HCEC 1CT (cell line): ENCODE results near the gene AUTS2.

ENCODE experiments used
- DNase-seq: peaks from one replicate; pipeline ENCODE4 v3.0.0-alpha.2; 2017

AUTS2 gene

GRCh38 chr7:70696201-70696754, 1098.0 kb downstream of the AUTS2 start:
- DNase-seq: no peak

GRCh38 chr7:70698219-70698832, 1100.1 kb downstream of the AUTS2 start:
- DNase-seq: no peak

DNA sequence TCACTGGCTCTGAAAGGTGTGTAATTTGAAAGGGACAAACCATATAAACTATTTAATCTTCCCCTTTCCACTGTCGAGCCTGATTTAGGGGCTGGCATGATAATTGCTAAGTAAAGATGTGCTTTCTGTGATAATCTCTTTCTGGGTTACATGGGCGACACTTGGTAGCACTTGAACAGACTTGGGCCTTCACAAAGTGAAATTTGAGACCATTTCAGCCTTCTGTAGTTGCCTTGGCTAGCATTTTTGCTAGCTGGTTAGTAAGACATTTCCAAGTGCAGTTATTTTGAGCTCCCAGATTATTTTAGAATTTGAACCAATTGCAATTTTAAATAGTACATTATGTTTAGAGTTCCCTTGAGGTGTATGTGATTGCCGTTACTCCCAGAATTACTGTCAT, 1101.0 kb downstream of the AUTS2 start:
- no peak for DNase-seq

GRCh38 chr7:70700055-70700940, 1102.0 kb downstream of the AUTS2 start:
- DNase-seq: no peak

- no peak for DNase-seq
Observed at GRCh38 chr7:70700941-70701425, 1102.7 kb downstream of the AUTS2 start.

DNA sequence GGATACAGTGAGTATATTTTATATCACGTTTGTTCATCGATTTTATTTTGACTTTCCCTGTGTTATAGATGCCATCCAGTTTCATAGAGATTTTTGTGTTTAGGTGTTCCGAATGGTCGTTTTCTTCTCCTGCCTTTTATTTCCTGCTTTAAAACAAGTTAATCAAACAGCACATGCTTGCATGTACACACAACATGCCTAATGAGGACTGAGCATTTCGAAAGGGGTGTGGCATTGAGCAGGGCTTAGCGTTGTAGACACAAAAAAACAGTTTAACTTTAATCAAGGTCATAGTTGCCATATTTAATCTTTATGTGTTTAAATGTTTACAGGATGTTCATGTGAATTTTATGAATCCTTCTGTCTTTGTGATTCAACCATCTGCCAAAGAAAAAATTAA, 1103.2 kb downstream of the AUTS2 start:
- no peak for DNase-seq

GRCh38 chr7:70701991-70702390, 1103.7 kb downstream of the AUTS2 start:
- no peak for DNase-seq

GRCh38 chr7:70703785-70704184, 1105.5 kb downstream of the AUTS2 start:
- no peak for DNase-seq

DNA sequence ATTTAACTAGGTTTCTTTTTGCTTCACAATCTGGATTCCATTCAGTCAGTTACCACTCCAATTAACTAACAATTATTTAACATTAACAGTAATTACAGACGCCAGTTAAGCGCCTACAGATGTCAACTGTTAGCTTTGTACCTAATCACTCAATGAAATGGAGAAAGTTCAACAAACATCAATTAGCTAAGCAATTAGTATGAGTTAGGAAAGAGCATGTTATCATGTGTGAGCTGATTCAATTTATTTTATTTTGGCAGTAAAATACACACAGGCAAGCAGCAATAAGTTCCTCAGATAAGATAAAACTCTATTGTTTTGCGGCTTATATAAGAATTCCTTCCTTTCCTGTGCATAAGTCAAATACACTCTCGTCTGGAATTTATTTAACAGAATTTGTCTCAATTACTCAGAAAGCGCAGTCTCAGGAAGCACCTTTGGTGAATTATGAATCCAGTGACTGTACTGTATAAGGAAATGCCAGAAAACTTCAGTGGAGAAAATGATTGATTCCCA, 1106.6 kb downstream of the AUTS2 start:
- no peak for DNase-seq

DNA sequence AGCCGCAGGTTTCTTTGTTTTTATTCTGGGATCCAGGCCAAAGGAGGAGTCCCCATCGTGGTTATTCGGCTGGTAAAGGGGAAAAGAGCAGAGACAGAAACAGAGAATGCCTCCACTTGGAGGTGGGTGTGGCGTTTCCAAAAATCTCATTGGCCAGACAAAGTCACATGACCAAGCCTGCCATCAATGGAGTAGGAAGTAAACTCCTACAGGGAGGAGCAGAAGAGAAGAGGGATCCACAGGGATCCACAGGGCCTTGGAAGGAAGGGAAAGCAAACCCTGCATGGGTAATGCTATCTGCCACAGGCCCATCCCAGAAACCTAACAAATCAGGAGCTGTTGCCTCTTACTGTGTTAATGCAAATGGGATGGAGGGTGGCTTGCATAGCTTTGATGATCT, 1107.9 kb downstream of the AUTS2 start:
- DNase-seq: no peak

DNA sequence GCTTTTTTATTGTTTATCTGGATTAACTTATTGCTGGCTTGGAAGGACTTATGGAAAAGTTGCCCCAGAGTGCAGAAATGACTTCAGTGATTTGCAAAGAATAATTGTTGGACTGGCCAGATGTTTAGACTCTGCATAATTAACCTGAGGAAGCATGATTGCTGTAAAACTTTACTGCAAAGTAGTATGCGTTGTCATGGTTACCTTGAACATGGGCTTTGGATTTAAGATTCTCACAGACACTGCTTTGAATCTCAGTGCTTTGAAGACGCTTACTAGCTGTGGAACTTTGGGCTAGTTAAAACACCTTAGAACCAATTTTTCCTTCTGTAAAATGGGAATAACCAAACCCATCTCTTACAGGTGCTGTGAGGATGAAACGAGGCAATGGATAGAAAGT, 1108.4 kb downstream of the AUTS2 start:
- DNase-seq: no peak

GRCh38 chr7:70707823-70708243, 1109.6 kb downstream of the AUTS2 start:
- DNase-seq: no peak

DNA sequence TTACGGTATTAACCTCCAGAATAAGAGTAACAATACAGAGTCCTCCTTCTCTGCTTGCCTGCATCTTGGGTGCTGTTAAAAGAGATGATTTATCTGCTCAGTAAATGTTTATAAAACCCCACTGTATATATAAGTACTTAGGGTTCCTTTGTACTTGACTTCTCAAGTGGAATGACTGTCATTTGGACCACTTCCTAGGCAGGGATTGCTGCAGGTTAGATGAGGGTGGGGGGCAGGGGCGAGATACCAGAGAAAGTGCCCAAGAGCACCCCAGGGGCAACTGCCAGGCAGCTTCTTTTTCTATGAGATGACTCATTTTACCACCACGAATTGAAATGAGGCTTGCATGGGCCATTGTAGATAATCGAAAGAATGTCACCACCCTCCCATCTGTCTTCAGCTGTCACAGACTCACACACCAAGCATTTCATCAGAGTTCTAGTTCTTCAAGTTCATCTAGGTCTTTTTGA, 1111.8 kb downstream of the AUTS2 start:
- no peak for DNase-seq

GRCh38 chr7:70710651-70711050, 1112.4 kb downstream of the AUTS2 start:
- DNase-seq: no peak

DNA sequence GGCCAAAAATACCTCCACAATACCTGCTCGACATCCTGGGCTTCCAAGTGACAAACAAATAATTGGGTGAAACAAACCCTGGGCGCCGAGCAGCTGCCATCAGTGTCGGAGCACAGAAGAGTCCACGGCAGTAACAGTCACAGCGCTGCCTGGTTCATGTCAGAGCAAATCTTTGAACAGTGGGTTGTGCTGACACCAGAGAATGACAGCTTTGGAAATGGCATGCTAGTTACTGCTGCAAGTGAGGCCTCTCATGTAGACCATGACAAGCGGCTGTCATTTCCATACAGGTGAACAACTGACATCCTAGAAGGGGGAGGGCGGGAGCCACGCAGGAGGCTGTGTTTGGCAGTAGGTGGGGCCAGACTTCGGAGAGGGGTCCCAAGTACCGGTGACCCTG, 1113.2 kb downstream of the AUTS2 start:
- DNase-seq: no peak

GRCh38 chr7:70712942-70713341, 1114.7 kb downstream of the AUTS2 start:
- DNase-seq: no peak

GRCh38 chr7:70714506-70715038, 1116.3 kb downstream of the AUTS2 start:
- no peak for DNase-seq

DNA sequence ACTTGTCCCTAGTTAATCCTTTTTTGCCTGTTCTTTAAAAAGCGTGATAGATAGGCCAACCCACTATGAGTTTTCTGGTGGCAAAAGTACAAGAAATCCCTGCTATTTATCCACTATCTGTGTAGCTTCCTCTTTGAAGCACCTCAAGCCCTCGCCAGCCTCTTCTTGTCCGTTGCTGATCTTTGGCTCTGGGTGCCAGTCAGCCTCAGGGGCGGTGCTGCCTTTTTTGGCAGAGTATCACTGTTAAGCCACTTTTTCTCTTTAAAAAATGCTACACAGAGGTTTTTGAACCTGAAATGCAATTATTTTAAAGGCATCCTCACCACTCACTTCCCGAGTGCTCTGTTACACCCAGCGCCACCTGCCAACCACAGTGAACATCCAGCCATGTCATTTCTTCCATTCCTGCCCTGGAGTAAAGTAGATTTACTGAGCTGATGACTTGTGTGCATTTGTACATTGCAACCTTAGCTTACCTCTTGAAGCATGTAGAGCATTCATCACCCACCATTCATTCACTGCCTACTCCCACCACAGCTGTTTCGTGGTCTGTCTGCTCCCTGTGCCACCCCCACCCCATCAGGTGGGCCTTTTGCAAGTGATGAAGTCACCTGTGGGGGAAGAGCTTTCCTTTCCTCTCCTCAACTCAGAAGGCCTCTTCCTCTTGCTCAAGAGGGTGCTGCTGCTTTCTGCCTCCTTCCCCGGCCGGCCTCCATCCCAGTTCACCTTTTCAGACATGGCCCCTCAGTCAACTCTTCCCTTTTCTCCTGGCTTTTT, 1119.5 kb downstream of the AUTS2 start:
- DNase-seq: no peak

DNA sequence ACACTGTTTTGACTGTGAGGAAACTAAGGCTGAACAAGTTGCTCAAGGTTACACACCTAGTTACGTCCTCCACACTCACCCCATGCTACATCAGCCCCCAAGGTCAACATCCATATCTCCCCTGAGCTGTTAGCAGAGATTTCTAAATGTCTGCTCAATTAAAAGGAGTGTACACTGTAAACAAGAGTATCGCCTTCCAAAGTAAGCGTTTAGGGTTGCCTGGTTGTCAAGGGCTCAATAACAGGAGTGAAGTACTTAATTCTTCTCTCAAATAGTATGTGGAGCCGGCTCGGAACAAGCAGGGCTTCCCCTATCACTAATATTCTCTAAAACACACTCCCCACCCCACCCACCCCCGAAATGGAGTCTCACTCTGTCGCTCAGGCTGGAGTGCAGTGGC, 1120.8 kb downstream of the AUTS2 start:
- DNase-seq: no peak

DNA sequence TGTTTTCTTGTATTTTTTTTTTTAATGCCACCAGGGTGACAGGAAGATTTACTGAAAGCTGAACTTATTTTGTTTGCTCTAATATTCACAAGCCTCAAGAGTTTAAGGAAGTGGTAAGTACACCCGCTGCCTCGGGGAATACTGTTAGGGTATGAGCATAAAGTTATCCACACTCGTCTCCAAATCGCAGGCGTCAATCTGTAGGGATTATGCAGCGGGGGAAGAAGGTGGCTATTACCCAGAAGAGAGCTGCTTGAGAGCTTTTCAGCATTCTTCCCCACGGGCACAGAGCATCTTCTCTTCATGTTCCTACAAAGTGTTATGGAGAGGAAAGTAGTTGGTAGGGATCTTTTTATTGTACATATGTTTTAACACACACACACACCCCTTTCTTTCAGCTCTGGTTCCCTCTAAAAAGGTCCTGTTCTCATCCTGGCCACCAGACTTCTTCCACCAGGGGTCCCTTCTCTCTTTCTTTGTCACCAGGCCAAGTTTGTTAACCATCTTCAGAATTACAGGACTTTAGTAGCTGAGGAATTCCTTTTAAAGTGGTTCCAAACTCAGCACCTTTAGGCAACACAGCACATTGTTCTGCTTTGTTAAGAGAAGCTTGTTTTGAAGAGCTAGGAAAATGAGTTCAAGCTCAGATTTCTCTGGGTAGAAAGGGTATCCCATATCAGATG, 1122.1 kb downstream of the AUTS2 start:
- no peak for DNase-seq

- DNase-seq: no peak
Observed at GRCh38 chr7:70721500-70721899, 1123.2 kb downstream of the AUTS2 start.

DNA sequence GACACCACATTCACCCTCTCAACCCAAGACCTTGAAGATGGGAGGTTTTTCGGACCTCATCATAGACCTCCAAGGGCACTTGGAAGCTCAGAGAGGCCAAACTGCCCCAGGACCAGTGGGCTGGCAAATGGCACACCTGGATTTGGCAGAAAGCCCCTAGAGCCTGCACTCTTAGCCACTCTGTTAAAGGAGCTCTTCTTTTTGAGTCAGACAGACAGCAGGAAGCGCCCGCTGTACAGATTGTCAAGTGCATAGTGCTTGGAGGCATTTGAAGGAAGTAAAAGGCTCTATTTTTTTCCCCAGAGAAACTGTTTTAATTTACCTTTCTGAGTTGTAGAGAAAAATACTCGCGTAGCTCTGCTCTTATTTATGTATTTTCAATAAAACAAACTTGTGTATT, 1125.1 kb downstream of the AUTS2 start:
- DNase-seq: no peak
